Activated T-cell treated with anti-CD3 and anti-CD28 coated beads, Interleukin-2, amount 50 U/mL, for 48 hours (primary cell): ENCODE results near the gene TGIF1.

Experiments
- DNase-seq, 2 experiments: peaks; one replicate each; pipeline ENCODE4 v3.0.0-alpha.2; 2020

TGIF1 gene

DNA sequence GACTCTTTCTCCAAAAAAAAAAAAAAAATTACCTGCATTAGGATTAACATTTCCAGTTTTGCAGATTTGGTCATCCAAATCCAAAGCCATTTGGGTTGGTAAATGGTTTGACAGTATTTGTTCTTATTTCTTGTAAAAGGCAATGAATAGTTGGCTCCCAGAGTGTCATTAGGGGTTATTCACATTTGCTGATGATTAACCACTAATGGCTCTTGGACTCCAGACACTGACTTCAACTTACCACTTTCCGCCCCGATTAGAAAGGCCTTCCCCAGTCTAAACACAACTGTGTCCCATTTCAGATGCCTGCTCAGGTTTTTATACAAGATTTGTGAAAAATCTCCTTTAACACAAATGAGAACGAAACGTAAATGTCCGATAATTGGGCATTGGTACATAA, 9.6 kb upstream of the TGIF1 start:
- DNase-seq = no peak

GRCh38 chr18:3441290-3441689, 8.7 kb upstream of the TGIF1 start:
- no peak for DNase-seq

DNA sequence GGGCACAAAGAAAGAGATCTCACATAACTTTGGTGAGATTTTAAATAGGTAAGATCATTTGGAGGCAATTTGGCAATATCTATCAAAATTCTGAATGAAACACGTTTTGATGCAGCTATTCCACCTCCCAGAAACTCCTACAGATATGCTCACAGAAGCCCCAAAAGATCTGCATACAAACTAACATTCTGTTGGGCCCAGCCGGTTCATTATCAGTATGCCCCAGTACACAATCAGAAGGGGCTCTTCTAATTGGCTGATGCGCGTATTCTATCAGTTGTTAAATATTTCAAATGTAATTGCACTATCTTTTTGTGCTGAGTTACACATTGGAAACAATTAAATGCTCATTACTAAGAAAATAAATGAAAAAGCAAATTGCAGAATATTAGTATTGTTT, 7.1 kb upstream of the TGIF1 start:
- no peak for DNase-seq

- no peak for DNase-seq
Measured at GRCh38 chr18:3444296-3444695, 5.7 kb upstream of the TGIF1 start.

DNA sequence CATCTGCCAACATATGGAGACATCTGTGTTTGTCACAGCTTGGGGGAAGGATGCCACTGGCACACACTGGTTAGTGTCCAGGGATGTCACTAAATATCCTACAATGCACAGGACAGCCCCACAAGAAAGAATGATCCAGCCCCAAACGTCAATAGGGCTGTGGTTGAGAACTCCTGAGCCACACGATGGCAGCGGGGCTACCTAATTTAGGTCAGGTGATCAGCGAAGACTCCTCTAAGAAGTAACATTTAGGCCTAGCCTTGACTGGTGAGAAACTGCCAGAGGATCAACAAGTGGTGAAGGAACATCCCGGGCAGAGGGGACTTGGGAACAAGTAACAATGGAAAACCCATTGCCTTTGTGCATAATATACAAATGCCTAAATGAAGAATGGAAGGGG, 5.0 kb upstream of the TGIF1 start:
- DNase-seq = no peak

DNA sequence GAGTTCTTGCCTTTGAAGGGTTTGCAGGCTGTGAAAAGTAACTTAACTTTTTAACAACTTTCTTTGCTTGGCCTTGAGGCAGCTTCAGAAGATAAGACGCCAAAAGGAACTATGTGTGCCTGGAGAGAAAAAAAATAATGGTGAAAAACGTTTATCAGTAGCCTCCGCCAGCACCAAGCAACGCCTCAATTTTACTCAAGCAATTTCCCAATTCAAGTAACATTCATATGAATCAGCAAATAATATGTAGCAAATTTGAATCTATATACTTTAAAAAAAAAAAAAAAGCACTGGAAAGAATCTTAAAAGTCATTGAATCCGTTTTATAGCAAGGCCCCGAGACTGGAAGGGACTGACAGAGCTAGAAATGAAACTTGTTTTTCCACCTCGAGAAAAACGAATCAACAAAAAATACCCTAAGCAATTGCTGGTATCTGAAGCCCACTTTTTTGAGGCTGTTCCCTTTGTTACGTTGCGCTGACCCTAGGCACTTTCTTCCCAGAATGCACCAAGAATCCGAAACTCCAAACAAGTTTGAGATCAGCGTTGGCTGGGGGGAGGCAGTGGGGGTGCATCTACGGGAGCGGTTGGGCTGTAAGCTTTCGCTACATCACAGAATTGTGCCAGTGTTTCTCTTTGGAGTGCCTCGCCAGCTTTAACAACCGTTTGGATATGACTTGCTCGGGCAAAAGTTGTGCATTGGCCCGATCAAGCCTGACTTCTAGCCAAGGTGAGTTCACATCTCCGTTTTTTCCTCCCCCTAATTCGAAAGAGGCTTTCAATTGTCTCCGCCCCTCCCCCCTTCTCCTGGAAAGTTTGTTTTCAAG, 2.7 kb upstream of the TGIF1 start:
- no peak for DNase-seq

GRCh38 chr18:3447895-3448837, 1.8 kb upstream of the TGIF1 start:
- DNase-seq = peak; percentile 87 to 92

DNA sequence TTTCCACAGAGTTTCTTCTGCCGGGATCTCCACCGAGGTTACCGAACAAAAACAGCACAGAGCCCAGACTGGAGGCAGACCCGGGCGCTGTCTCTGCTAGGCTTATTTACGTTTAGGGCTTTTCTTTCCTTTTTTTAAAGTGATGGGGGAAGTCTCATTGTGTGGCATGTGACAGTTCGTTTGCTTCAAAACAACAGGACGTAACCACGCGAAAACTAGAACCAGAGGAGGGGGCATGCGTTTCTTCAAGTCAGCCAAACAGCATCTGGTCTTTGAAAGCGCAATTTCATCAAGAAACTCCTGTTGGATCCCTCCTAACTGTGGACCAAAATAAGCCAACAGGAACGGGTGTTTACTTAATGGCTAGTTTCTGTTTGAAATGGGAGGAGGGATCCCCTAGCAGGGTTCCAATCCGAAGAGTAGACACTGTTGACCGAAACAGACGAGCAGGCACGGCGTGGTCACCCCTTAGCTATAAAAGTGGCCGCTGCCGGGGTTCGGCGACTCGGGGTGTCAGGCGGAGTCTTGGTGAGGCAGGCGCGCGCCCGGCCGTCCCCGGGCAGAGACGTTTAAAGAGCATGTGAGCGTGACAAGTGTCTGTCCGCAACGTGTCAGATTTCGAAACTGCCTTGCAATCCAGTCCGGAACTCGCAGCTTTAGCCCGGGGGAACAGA, 997 bp upstream of the TGIF1 start:
- peak; percentile 65 to 68 for DNase-seq

GRCh38 chr18:3449512-3450011, 410 bp upstream of the TGIF1 start:
- peak; percentile 86 to 87 for DNase-seq

DNA sequence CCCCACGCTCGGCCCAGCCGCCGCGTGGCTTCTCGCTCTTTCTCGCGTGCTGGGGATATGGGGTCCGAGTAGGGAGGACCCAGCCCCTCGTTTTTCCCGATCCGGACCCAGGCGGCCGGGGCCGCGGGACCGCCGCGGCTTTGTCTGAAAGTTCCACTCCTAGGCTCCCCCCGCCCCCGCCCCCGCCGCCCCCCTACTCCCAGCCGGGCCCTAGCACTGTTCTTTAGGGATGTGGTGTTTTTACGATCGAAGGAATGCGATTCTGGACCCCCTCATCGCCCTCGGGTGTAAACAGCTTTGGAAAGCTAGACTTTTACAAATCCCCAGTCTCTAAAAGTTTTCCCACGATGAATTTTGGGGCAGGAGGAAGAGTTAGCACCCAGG, 819 bp downstream of the TGIF1 start:
- no peak for DNase-seq

GRCh38 chr18:3451183-3451988, 1.4 kb downstream of the TGIF1 start:
- peak; percentile 92 for DNase-seq

GRCh38 chr18:3451989-3452749, 2.2 kb downstream of the TGIF1 start:
- DNase-seq = peak; percentile 63 to 65

- DNase-seq = no peak
Measured at GRCh38 chr18:3452750-3453539, 3.0 kb downstream of the TGIF1 start.

- peak; percentile 36 to 56 for DNase-seq
Measured at GRCh38 chr18:3453540-3454364, 3.8 kb downstream of the TGIF1 start.

DNA sequence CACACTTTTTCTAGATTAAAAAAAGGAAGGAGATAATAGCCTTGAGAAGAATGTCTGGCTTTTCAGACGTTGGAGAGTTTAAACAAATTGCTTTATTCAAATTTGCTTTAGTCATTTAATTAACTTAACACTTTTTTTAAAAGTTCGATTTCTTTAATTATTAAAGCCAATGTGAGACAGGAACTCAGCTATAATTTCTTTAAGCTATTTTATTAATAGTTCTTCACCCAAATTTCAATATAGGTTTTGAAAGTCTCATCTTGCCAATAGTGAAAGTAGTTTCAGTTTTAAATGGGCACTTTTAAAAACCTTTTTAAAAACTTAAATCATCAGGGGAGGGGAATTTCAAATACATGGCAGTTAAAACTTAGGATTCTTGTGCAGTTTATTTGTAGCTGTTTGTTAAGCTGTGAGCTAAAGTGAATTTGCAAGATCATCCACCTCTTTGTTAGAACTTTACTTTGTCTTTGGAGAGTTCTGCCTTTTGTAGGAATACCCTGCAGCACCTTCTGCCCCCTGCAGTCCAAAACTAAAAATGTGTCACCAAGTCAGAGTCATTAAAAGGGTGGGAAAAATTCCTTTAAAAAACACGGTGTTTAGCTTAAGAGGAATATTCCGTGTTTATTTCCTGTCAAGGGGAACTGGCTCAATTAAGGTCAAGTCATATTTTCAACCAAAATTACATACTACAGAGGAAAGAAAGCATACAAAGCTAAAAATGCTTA, 4.6 kb downstream of the TGIF1 start:
- no peak for DNase-seq

DNA sequence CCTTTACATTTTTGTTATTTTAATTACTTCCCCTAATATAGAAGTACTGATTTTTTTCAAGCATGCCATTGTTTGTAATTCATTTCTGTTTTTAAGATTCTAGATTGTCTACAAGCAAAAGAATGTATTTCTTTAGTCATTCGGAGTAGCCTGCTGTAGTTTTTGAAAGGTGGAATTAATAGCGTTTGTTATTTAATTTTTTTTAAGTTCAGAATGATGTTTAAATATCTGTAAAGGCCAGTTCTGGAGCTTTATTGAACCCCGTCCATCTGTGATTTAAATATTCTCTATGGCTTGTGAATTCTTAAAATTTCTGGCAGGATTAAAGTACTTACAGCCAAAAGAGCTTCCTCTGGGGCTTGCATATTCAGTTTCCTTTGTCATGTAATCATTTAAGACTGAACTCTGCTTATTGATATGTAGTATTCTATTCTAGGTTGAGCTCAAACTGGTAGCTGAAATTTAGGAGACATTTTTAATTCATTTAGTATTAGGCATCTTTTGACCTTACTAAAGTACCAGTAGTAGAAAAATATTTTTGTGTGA, 5.2 kb downstream of the TGIF1 start:
- DNase-seq = no peak

GRCh38 chr18:3455907-3456685, 6.1 kb downstream of the TGIF1 start:
- DNase-seq = no peak

GRCh38 chr18:3456686-3457069, 6.7 kb downstream of the TGIF1 start:
- no peak for DNase-seq
